Measurements from ENCODE around the gene RAP1B.

Gene RAP1B

GRCh38 chr12:68610370-68611093 lies at the start of gene RAP1B:
RAP1B (plus strand) TSS chr12:68610899; CDS start chr12:68648725, 37,826 bp downstream.
- DNase-seq (ENCODE audit: low read depth), result peak; percentile 74

- no peak for DNase-seq (ENCODE audit: low read depth)
Measured at GRCh38 chr12:68561830-68562229, 48.9 kb upstream of the RAP1B start.

- no peak for DNase-seq (ENCODE audit: low read depth)
Measured at GRCh38 chr12:68564166-68564565, 46.5 kb upstream of the RAP1B start.

GRCh38 chr12:68565391-68565903 lies 45.3 kb upstream of the RAP1B start:
- DNase-seq (ENCODE audit: low read depth), result no peak

GRCh38 chr12:68568922-68569569 lies 41.7 kb upstream of the RAP1B start:
- no peak for DNase-seq (ENCODE audit: low read depth)

GRCh38 chr12:68572661-68573060 lies 38.0 kb upstream of the RAP1B start:
- DNase-seq (ENCODE audit: low read depth), result no peak

- no peak for DNase-seq (ENCODE audit: low read depth)
Measured at GRCh38 chr12:68573406-68573805, 37.3 kb upstream of the RAP1B start.

GRCh38 chr12:68577949-68578348 lies 32.8 kb upstream of the RAP1B start:
- no peak for DNase-seq (ENCODE audit: low read depth)

- no peak for DNase-seq (ENCODE audit: low read depth)
Measured at GRCh38 chr12:68578765-68579164, 31.9 kb upstream of the RAP1B start.

GRCh38 chr12:68579254-68579653 lies 31.4 kb upstream of the RAP1B start:
- DNase-seq (ENCODE audit: low read depth), result no peak

- no peak for DNase-seq (ENCODE audit: low read depth)
Measured at GRCh38 chr12:68580911-68581310, 29.8 kb upstream of the RAP1B start.

GRCh38 chr12:68581926-68582325 lies 28.8 kb upstream of the RAP1B start:
- DNase-seq (ENCODE audit: low read depth), result no peak

- DNase-seq (ENCODE audit: low read depth), result no peak
Measured at GRCh38 chr12:68585966-68586365, 24.7 kb upstream of the RAP1B start.

GRCh38 chr12:68587448-68587873 lies 23.2 kb upstream of the RAP1B start:
- DNase-seq (ENCODE audit: low read depth), result no peak

- DNase-seq (ENCODE audit: low read depth), result no peak
Measured at GRCh38 chr12:68589194-68589593, 21.5 kb upstream of the RAP1B start.

- no peak for DNase-seq (ENCODE audit: low read depth)
Measured at GRCh38 chr12:68591734-68592418, 18.8 kb upstream of the RAP1B start.

GRCh38 chr12:68595241-68595640 lies 15.5 kb upstream of the RAP1B start:
- no peak for DNase-seq (ENCODE audit: low read depth)

GRCh38 chr12:68601767-68602166 lies 8.9 kb upstream of the RAP1B start:
- DNase-seq (ENCODE audit: low read depth), result no peak

- no peak for DNase-seq (ENCODE audit: low read depth)
Measured at GRCh38 chr12:68602720-68603119, 8.0 kb upstream of the RAP1B start.

GRCh38 chr12:68608191-68608590 lies 2.5 kb upstream of the RAP1B start:
- DNase-seq (ENCODE audit: low read depth), result no peak

GRCh38 chr12:68609998-68610369 lies 715 bp upstream of the RAP1B start:
- DNase-seq (ENCODE audit: low read depth), result no peak

- DNase-seq (ENCODE audit: low read depth), result no peak
Measured at GRCh38 chr12:68611094-68611805, 551 bp downstream of the RAP1B start.

Measured in stimulated activated CD8-positive, alpha-beta memory T cell treated with anti-CD3 and anti-CD28 coated beads, Interleukin-15, amount 100 ng/mL, for 1 hour (primary cell).